ENCODE results near the gene CADM3. TPM values are rescaled to one million over a fixed set of nuclear protein-coding genes. Genes with fewer than 3 reads are reported as not detected.

Gene CADM3
- total RNA-seq, 3 donors from 2014 or later (not counting 1 experiment from before 2014, with no cell fraction given) = not detected

DNA sequence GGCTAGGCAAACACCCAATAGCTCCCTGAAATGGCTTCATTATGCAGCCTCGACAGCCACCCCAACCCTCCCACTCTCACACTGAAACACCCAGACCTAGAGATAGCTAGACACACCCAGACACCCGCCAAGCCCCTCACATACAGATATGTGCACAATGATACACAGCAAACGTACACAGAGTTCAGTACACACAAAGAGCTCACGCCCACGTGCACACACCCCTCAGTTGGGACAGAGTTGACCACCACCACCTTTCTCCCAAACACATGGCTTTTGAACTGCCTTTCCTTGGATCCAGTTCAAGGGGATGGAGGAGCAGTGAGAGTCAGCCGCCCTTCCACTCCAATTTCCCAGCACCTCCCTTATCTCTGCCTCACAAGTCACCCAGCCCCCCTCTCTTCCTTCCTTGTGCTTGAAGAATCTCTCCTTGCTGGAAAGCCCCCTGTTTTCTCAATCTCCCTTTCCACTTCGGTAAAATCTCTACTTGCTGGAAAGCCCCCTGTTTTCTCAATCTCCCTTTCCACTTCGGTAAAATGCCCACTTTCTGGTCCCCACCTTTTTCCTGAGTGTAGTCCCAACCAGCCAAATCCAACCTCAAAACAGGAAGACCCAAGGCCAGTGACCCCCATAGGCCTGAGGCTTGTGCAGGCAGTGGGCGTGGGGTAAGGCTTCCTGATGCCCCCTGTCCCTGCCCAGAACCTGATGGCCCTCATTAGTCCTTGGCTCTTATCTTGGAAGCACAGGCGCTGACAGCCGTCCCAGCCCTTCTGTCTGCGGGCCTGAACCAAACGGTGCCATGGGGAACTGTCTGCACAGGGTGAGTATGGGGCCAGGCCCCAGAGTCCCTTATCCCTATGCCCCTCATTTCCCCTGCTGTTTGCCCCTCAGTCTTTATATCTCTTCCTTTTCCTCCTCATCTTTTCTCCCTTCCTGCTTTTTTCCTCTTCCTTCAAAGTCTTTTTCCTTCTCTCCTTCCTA lies 33.0 kb downstream of the CADM3 start, which contains the start of gene ACKR1:
ACKR1 (plus strand) TSS at position 715 of the 981 bp plus-strand sequence; CDS start at position 800, 85 bp downstream.
- no peak within 1 kb of the TSS for H3K4me3 Mint-ChIP-seq
- ATAC-seq = no peak

DNA sequence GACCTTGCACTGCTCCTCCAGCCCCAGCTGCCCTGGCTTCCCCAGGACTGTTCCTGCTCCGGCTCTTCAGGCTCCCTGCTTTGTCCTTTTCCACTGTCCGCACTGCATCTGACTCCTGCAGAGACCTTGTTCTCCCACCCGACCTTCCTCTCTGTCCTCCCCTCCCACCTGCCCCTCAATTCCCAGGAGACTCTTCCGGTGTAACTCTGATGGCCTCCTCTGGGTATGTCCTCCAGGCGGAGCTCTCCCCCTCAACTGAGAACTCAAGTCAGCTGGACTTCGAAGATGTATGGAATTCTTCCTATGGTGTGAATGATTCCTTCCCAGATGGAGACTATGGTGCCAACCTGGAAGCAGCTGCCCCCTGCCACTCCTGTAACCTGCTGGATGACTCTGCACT lies 33.8 kb downstream of the CADM3 start:
- H3K9me3 ChIP-seq (ENCODE audit: control insufficient read depth, insufficient read depth, low read length) = no peaks in the 10 kb centered on the region
- H3K4me1 ChIP-seq (ENCODE audit: control insufficient read depth, insufficient read depth, low read length) = peaks cover 3% of the 10 kb centered on the region
- Mint-ChIP-seq H3K4me3 (no peak overlapping the region), H3K27ac (no peak overlapping the region), H3K9me3 (no peaks in the 10 kb centered on the region), H3K27me3 (ENCODE audit: low read depth in 2 of 2) (peaks cover 52 to 54% of the 10 kb centered on the region in 2 donors), H3K36me3 (no peaks in the 10 kb centered on the region), H3K4me1 (no peaks in the 10 kb centered on the region)
- intact Hi-C loops (cut with micrococcal nuclease) = no loop called here
- no peaks in the 10 kb centered on the region for H3K36me3 ChIP-seq (ENCODE audit: control insufficient read depth, insufficient read depth, low read length)
- TF ChIP-seq, protein P1, sequence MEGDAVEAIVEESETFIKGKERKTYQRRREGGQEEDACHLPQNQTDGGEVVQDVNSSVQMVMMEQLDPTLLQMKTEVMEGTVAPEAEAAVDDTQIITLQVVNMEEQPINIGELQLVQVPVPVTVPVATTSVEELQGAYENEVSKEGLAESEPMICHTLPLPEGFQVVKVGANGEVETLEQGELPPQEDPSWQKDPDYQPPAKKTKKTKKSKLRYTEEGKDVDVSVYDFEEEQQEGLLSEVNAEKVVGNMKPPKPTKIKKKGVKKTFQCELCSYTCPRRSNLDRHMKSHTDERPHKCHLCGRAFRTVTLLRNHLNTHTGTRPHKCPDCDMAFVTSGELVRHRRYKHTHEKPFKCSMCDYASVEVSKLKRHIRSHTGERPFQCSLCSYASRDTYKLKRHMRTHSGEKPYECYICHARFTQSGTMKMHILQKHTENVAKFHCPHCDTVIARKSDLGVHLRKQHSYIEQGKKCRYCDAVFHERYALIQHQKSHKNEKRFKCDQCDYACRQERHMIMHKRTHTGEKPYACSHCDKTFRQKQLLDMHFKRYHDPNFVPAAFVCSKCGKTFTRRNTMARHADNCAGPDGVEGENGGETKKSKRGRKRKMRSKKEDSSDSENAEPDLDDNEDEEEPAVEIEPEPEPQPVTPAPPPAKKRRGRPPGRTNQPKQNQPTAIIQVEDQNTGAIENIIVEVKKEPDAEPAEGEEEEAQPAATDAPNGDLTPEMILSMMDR (IDR thresholded peaks at IDR 0.05) = no peak
- ATAC-seq = no peak
- DNase-seq = no peak
- peaks cover 2% of the 10 kb centered on the region for H3K27me3 ChIP-seq (ENCODE audit: control insufficient read depth, insufficient read depth, low read length)
- H3K27ac ChIP-seq (ENCODE audit: low read length) = no peak overlapping the region
- 80% methylated on average over 6 of the region's 6 CpGs for WGBS (ENCODE audit: insufficient coverage)
- H3K4me3 ChIP-seq (ENCODE audit: low read length) = no peak overlapping the region

More for the DNA sequence above, 33.0 kb downstream of the CADM3 start, which contains the start of gene ACKR1:
- Mint-ChIP-seq H3K27ac (no peak within 1 kb of the TSS), H3K36me3 (no peaks in the 10 kb centered on the region), H3K4me1 (no peaks in the 10 kb centered on the region), H3K9me3 (no peaks in the 10 kb centered on the region), H3K27me3 (ENCODE audit: low read depth in 2 of 2) (peaks cover 48 to 52% of the 10 kb centered on the region in 2 donors)
- TF ChIP-seq, protein P1 (IDR thresholded peaks at IDR 0.05) = no peak
- Histone ChIP-seq H3K4me1 (ENCODE audit: control insufficient read depth, insufficient read depth, low read length) (peaks cover 3% of the 10 kb centered on the region), H3K27ac (ENCODE audit: low read length) (no peak within 1 kb of the TSS), H3K4me3 (ENCODE audit: low read length) (no peak within 1 kb of the TSS), H3K9me3 (ENCODE audit: control insufficient read depth, insufficient read depth, low read length) (no peaks in the 10 kb centered on the region), H3K27me3 (ENCODE audit: control insufficient read depth, insufficient read depth, low read length) (peaks cover 2% of the 10 kb centered on the region), H3K36me3 (ENCODE audit: control insufficient read depth, insufficient read depth, low read length) (no peaks in the 10 kb centered on the region)
- WGBS (ENCODE audit: insufficient coverage) = 72% methylated on average over 13 of the region's 13 CpGs
- intact Hi-C loops (cut with micrococcal nuclease) = no loop called here
- no peak for DNase-seq

DNA sequence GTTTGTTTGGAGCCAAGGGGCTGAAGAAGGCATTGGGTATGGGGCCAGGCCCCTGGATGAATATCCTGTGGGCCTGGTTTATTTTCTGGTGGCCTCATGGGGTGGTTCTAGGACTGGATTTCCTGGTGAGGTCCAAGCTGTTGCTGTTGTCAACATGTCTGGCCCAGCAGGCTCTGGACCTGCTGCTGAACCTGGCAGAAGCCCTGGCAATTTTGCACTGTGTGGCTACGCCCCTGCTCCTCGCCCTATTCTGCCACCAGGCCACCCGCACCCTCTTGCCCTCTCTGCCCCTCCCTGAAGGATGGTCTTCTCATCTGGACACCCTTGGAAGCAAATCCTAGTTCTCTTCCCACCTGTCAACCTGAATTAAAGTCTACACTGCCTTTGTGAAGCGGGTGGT lies 34.7 kb downstream of the CADM3 start:
- Histone ChIP-seq H3K36me3 (ENCODE audit: control insufficient read depth, insufficient read depth, low read length) (no peaks in the 10 kb centered on the region), H3K27ac (ENCODE audit: low read length) (no peak overlapping the region), H3K9me3 (ENCODE audit: control insufficient read depth, insufficient read depth, low read length) (no peaks in the 10 kb centered on the region), H3K4me1 (ENCODE audit: control insufficient read depth, insufficient read depth, low read length) (peaks cover 2% of the 10 kb centered on the region), H3K4me3 (ENCODE audit: low read length) (no peak overlapping the region), H3K27me3 (ENCODE audit: control insufficient read depth, insufficient read depth, low read length) (peaks cover 2% of the 10 kb centered on the region)
- DNase-seq (no peak), ATAC-seq (no peak)
- 93% methylated on average over 4 of the region's 4 CpGs for WGBS (ENCODE audit: insufficient coverage)
- TF ChIP-seq, protein P1 (IDR thresholded peaks at IDR 0.05) = no peak
- Mint-ChIP-seq H3K4me1 (no peaks in the 10 kb centered on the region), H3K27ac (no peak overlapping the region), H3K4me3 (no peak overlapping the region), H3K36me3 (no peaks in the 10 kb centered on the region), H3K27me3 (ENCODE audit: low read depth in 2 of 2) (peaks cover 54 to 63% of the 10 kb centered on the region in 2 donors), H3K9me3 (no peaks in the 10 kb centered on the region)
- intact Hi-C loops (cut with micrococcal nuclease) = no loop called here
